ENCODE measurements around the gene KCNQ2.

DNA sequence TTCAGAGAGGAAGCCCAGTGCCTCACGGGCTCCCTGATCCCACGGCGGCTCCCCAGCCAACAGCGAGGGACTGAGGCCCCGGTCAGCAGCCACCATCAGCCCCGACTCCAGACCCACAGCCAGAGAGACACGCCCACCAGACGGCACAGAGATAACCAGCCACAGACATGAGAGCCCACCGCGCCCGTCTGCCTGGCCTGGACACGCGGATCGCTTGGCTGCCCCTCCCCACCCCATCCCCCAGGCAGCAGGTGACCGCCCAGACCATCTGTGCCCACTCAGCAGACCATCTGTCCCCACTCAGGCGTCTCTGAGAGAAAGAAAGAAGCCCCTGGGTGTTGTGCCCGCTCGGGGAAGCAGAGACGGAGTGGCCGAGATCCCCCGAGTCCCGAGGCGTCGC lies 55.8 kb downstream of the KCNQ2 start:
- TF ChIP-seq POLR2A (IDR thresholded peaks at IDR 0.05), result no peak
- TF ChIP-seq, protein P1, sequence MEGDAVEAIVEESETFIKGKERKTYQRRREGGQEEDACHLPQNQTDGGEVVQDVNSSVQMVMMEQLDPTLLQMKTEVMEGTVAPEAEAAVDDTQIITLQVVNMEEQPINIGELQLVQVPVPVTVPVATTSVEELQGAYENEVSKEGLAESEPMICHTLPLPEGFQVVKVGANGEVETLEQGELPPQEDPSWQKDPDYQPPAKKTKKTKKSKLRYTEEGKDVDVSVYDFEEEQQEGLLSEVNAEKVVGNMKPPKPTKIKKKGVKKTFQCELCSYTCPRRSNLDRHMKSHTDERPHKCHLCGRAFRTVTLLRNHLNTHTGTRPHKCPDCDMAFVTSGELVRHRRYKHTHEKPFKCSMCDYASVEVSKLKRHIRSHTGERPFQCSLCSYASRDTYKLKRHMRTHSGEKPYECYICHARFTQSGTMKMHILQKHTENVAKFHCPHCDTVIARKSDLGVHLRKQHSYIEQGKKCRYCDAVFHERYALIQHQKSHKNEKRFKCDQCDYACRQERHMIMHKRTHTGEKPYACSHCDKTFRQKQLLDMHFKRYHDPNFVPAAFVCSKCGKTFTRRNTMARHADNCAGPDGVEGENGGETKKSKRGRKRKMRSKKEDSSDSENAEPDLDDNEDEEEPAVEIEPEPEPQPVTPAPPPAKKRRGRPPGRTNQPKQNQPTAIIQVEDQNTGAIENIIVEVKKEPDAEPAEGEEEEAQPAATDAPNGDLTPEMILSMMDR (IDR thresholded peaks at IDR 0.05), result no peak
